HAP-1 (cell line): ENCODE data around the gene SSH2.
"Not testable (repeated sequence)": the region's sequence is repeated elsewhere in the genome, so short reads cannot be mapped to it uniquely, and the experiment has no call there.

Experiments used
- DNase-seq, 2 experiments: peaks; one replicate each; pipeline ENCODE4 v3.0.0-alpha.2; 2016 to 2020; ENCODE audit warnings: low spot score in 2 of 2
- H3K27me3 ChIP-seq: fragments of 250-450 bp; sonication (Bioruptor Pico); 2 replicates; pipeline ENCODE4 v1.5.1; 2020; ENCODE audit warnings: low read depth, mild to moderate bottlenecking, moderate library complexity
- H3K36me3 ChIP-seq: fragments of 250-450 bp; sonication (Bioruptor Pico); replicated peaks from 2 replicates; pipeline ENCODE4 v1.5.1; 2020; ENCODE audit warnings: mild to moderate bottlenecking
- H3K4me1 ChIP-seq: fragments of 250-450 bp; sonication (Bioruptor Pico); 2 replicates; pipeline ENCODE4 v1.5.1; 2020; ENCODE audit warnings: mild to moderate bottlenecking
- H3K4me3 ChIP-seq: fragments of 250-450 bp; sonication (Bioruptor Pico); 2 replicates; pipeline ENCODE4 v1.5.1; 2020; ENCODE audit warnings: mild to moderate bottlenecking, moderate library complexity
- H3K9me3 ChIP-seq: fragments of 250-450 bp; sonication (Bioruptor Pico); 2 replicates; pipeline ENCODE4 v1.5.1; 2020; ENCODE audit warnings: mild to moderate bottlenecking, moderate library complexity
- in situ Hi-C: fragments of 300-500 bp; cut with MboI; formaldehyde crosslinking; loops from 3 replicates; pipeline ENCODE4 v1.14.3; 2020; ENCODE audit warnings: low sequenced_read_pairs, inconsistent platforms, mixed read lengths

SSH2 gene

GRCh38 chr17:29914819-29915537 is 15.1 kb downstream of the SSH2 start:
- no peaks in the 10 kb centered on the region for H3K27me3 ChIP-seq
- DNase-seq = peak; percentile 39 to 100
- no peak overlapping the region for H3K4me3 ChIP-seq
- H3K9me3 ChIP-seq = no peaks in the 10 kb centered on the region
- in situ Hi-C loops = no loop called here
- no peaks in the 10 kb centered on the region for H3K36me3 ChIP-seq
- H3K4me1 ChIP-seq = peaks cover 23% of the 10 kb centered on the region

GRCh38 chr17:29911641-29912177 is 18.3 kb downstream of the SSH2 start:
- in situ Hi-C loops = no loop called here
- Histone ChIP-seq H3K4me3 (no peak overlapping the region), H3K9me3 (no peaks in the 10 kb centered on the region), H3K4me1 (peaks cover 18% of the 10 kb centered on the region), H3K36me3 (no peaks in the 10 kb centered on the region), H3K27me3 (no peaks in the 10 kb centered on the region)
- DNase-seq = no peak

DNA sequence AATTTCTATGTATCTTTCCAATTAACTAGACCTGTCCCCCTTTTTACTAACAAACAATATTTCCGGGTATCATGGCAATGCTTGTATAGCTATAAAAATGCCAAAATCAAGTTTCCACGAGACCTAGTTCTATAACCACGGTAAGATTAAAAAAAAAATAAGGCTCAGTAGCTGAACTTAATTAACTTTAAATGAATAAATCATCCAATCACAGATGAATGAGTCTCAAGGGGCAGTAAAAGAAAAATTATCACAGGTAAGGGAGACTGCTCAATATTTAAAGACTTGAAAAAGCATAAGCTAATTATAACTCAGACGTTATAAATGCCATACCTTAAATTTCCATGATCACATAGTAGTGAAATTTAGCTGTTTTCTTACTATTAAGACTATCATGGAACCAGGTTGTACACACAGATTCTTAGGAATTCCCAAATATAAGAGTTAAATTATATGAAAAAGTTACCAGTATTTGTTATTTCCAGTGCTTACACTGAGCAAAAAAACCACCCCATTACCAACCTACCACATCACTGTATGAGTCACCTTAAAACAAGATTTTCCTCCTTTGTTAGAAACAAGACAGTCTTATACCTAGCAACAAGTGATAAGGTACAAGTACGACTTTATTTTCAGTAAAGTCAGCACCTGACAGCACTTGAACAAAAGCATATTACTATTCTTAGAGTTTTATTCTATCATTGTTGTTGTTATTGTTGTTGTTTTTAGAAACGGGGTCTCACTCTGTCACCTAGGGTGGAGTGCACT is 20.6 kb downstream of the SSH2 start:
- DNase-seq = no peak
- in situ Hi-C loops = no loop called here
- H3K9me3 ChIP-seq = peaks cover 8% of the 10 kb centered on the region; the same call in 1 of the 2 replicates
- no peaks in the 10 kb centered on the region for H3K27me3 ChIP-seq
- no peaks in the 10 kb centered on the region for H3K36me3 ChIP-seq
- H3K4me1 ChIP-seq = peaks cover 7% of the 10 kb centered on the region
- no peak overlapping the region for H3K4me3 ChIP-seq

GRCh38 chr17:29906969-29907368 is 23.1 kb downstream of the SSH2 start:
- Histone ChIP-seq H3K4me1 (no peaks in the 10 kb centered on the region), H3K27me3 (no peaks in the 10 kb centered on the region), H3K36me3 (no peaks in the 10 kb centered on the region), H3K4me3 (no peak overlapping the region), H3K9me3 (peaks cover 8% of the 10 kb centered on the region; the same call in 1 of the 2 replicates)
- in situ Hi-C loops = no loop called here
- DNase-seq = no peak

DNA sequence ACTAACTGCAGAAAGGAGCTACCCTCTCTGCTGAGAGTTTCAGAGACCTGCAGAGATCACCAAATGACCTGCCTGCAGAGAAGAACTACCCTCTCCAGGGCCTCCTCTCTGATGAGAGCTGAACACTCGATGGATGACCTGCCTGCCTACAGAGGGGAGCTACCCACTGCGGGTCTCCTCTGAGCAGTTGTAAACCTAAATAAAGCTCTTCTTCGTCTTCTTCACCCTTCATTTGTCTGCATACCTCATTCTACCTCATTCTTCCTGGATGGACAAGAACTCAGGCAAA is 24.2 kb downstream of the SSH2 start:
- Histone ChIP-seq H3K4me1 (no peaks in the 10 kb centered on the region), H3K9me3 (peaks cover 9% of the 10 kb centered on the region; the same call in 1 of the 2 replicates), H3K36me3 (no peaks in the 10 kb centered on the region), H3K27me3 (no peaks in the 10 kb centered on the region), H3K4me3 (no peak overlapping the region)
- in situ Hi-C loops = no loop called here
- DNase-seq = no peak

GRCh38 chr17:29905086-29905878 is 24.7 kb downstream of the SSH2 start:
- no peaks in the 10 kb centered on the region for H3K4me1 ChIP-seq
- H3K27me3 ChIP-seq = no peaks in the 10 kb centered on the region
- H3K9me3 ChIP-seq = peaks cover 14% of the 10 kb centered on the region; the same call in 1 of the 2 replicates
- no peaks in the 10 kb centered on the region for H3K36me3 ChIP-seq
- in situ Hi-C loops = no loop called here
- H3K4me3 ChIP-seq = no peak overlapping the region
- DNase-seq = no peak

GRCh38 chr17:29903471-29903870 is 26.6 kb downstream of the SSH2 start:
- no peak for DNase-seq
- H3K4me1 ChIP-seq = no peaks in the 10 kb centered on the region
- H3K9me3 ChIP-seq = peaks cover 14% of the 10 kb centered on the region; the same call in 1 of the 2 replicates
- H3K4me3 ChIP-seq = no peak overlapping the region
- no peaks in the 10 kb centered on the region for H3K36me3 ChIP-seq
- in situ Hi-C loops = no loop called here
- no peaks in the 10 kb centered on the region for H3K27me3 ChIP-seq

DNA sequence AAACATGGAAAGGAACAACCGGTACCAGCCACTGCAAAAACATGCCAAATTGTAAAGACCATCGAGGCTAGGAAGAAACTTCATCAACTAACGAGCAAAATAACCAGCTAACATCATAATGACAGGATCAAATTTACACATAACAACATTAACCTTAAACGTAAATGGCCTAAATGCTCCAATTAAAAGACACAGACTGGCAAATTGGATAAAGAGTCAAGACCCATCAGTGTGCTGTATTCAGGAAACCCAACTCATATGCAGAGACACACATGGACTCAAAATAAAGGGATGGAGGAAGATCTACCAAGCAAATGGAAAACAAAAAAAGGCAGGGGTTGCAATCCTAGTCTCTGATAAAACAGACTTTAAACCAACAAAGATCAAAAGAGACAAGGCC is 32.9 kb downstream of the SSH2 start:
- in situ Hi-C loops, H3K36me3 ChIP-seq, H3K27me3 ChIP-seq, DNase-seq, H3K9me3 ChIP-seq, H3K4me3 ChIP-seq, H3K4me1 ChIP-seq: not testable (repeated sequence)

- H3K9me3 ChIP-seq = 0 out of 2 replicates have a peak, but pooled peaks cover under 1% of the 10 kb centered on the region
- no peak for DNase-seq
- in situ Hi-C loops = no loop called here
Observed at GRCh38 chr17:29892201-29892600, 37.8 kb downstream of the SSH2 start.

DNA sequence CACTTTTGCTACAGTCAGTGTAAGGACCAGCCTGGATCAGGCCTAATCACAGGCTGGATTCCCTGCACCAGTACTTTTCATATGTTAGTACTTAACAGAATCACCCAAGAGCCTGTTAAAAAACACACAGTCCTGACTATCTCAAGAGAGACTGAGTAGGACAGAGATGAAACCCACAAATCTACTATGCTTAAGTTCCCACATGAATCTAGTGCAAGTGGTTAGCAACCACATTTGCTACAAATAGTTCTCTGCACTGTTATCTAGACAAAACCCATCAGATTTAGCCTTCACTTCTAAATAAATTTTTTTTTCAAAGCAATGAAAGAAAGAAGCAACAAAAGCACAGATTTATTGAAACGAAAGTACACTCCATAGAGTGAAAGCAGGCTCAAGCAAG is 38.9 kb downstream of the SSH2 start:
- Histone ChIP-seq H3K9me3 (no peaks in the 10 kb centered on the region), H3K36me3 (no peaks in the 10 kb centered on the region), H3K27me3 (no peaks in the 10 kb centered on the region), H3K4me3 (no peak overlapping the region), H3K4me1 (no peaks in the 10 kb centered on the region)
- in situ Hi-C loops = no loop called here
- no peak for DNase-seq

More at GRCh38 chr17:29892201-29892600, 37.8 kb downstream of the SSH2 start:
- Histone ChIP-seq H3K4me3 (no peak overlapping the region), H3K27me3 (no peaks in the 10 kb centered on the region), H3K4me1 (no peaks in the 10 kb centered on the region), H3K36me3 (no peaks in the 10 kb centered on the region)

GRCh38 chr17:29885031-29885640 is 44.9 kb downstream of the SSH2 start:
- H3K4me1 ChIP-seq = peaks cover 10% of the 10 kb centered on the region
- in situ Hi-C loops = no loop called here
- no peak overlapping the region for H3K4me3 ChIP-seq
- H3K27me3 ChIP-seq = no peaks in the 10 kb centered on the region
- no peak for DNase-seq
- H3K9me3 ChIP-seq = no peaks in the 10 kb centered on the region
- no peaks in the 10 kb centered on the region; the same call in 1 of the 2 replicates for H3K36me3 ChIP-seq

DNA sequence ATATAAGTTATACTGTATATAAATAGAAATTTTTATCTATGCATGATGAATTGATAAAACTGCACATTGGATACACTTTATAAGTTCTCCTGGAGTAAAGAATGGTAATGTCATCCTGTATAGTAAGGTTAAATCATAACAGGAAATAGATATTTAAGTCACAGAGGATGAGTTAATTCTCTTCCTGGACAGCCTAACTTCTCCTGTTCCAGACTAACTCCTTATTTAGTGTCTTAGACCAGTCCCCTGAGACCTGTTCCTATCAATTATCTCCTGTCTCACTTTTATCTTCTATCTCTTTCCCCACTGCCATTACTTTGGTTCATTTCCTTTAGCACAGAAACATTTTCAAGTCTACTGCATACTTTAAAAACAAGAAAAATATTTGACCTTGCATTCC is 46.5 kb downstream of the SSH2 start:
- DNase-seq = no peak
- Histone ChIP-seq H3K36me3 (no peaks in the 10 kb centered on the region; the same call in 1 of the 2 replicates), H3K4me1 (peaks cover 10% of the 10 kb centered on the region), H3K4me3 (no peak overlapping the region), H3K9me3 (no peaks in the 10 kb centered on the region), H3K27me3 (no peaks in the 10 kb centered on the region)
- in situ Hi-C loops = no loop called here

DNA sequence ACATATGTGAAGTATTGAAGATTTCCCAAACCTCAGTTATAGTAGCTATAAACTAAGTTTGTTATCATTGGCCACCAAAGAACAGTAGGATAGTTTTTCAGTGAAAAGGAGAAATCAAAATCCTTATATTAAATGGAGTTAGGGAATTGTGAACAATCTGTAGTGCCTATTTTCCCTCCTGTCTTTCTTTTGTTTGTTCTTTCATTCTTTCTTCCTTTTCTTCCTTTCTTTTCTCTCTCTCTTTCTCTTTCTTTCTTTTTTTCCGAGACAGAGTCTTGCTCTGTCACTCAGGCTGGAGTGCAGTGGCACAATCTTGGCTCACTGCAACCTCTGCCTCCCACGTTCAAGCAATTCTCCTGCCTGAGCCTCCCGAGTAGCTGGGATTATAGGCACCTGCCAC is 48.8 kb downstream of the SSH2 start:
- Histone ChIP-seq H3K27me3 (no peaks in the 10 kb centered on the region), H3K36me3 (no peaks in the 10 kb centered on the region; the same call in 1 of the 2 replicates), H3K4me1 (peaks cover 15% of the 10 kb centered on the region), H3K9me3 (no peaks in the 10 kb centered on the region; the same call in 1 of the 2 replicates), H3K4me3 (no peak overlapping the region)
- in situ Hi-C loops = no loop called here
- no peak for DNase-seq
